Retinal pigment epithelial cell (primary cell): ENCODE data around the gene TMEM74B.

Source experiments
- DNase-seq: peaks from one replicate; pipeline ENCODE4 v3.0.0-alpha.2; 2010; ENCODE audit warnings: low read depth
- H3K4me3 ChIP-seq: 2 replicates; pipeline ENCODE4 v1.5.1; 2011; ENCODE audit warnings: mild to moderate bottlenecking, low read length, control low read depth, moderate library complexity
- TF ChIP-seq, protein P1 (sequence below): conservative IDR thresholded peaks from 2 replicates; pipeline ENCODE4 v1.5.1; 2011; ENCODE audit warnings: low read depth, low read length, control low read depth, inconsistent platforms

Gene TMEM74B

GRCh38 chr20:1190847-1191246, 6.1 kb upstream of the TMEM74B start:
- no peak overlapping the region for H3K4me3 ChIP-seq
- TF ChIP-seq, protein P1, sequence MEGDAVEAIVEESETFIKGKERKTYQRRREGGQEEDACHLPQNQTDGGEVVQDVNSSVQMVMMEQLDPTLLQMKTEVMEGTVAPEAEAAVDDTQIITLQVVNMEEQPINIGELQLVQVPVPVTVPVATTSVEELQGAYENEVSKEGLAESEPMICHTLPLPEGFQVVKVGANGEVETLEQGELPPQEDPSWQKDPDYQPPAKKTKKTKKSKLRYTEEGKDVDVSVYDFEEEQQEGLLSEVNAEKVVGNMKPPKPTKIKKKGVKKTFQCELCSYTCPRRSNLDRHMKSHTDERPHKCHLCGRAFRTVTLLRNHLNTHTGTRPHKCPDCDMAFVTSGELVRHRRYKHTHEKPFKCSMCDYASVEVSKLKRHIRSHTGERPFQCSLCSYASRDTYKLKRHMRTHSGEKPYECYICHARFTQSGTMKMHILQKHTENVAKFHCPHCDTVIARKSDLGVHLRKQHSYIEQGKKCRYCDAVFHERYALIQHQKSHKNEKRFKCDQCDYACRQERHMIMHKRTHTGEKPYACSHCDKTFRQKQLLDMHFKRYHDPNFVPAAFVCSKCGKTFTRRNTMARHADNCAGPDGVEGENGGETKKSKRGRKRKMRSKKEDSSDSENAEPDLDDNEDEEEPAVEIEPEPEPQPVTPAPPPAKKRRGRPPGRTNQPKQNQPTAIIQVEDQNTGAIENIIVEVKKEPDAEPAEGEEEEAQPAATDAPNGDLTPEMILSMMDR: no peak
- DNase-seq: no peak

DNA sequence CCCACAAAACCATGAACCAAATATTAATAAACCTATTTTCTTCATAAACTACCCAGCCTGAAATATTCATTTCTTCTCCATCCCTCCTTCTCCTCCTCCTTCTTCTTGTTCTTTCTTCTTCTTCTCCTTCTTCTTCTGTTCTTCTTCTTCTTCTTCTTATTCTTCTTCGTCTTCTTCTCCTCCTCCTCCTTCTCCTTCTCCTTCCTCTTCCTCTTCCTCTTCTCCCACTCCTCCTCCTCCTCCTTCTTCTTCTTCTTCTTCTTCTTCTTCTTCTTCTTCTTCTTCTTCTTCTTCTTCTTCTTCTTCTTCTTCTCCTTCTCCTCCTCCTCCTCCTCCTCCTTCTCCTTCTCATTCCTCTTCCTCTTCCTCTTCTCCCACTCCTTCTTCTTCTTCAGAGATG, 5.0 kb upstream of the TMEM74B start:
- TF ChIP-seq, protein P1: no peak
- no peak for DNase-seq
- no peak overlapping the region for H3K4me3 ChIP-seq

GRCh38 chr20:1188347-1188746, 3.6 kb upstream of the TMEM74B start:
- TF ChIP-seq, protein P1: no peak
- no peak for DNase-seq
- no peak overlapping the region for H3K4me3 ChIP-seq

DNA sequence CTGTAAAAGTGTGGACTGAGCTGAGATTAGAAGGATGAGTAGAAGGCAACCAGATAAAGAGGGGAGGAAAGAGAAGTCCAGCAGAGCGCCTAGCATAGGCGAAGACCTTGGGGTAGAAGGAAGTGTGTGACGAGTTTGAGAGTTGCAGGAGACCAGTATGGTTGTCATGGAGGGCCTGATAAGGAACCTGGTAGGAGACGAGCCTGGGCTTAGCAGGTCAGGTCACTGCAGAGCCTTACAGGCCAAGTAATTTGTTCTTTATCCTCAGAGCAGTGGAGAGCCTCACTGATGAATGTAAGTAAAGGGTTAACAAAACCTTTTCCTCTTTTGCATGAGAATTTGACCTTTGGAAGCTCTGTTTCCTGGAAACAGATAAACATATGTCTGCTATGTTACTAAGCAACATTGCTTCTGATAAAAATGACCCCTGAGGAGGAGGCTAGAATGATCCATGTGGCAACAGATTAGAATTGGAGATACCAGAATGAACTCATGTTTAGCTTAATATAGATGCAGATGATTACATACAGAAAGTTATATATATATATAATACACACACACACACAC, 2.9 kb upstream of the TMEM74B start:
- DNase-seq: no peak
- TF ChIP-seq, protein P1: no peak
- no peak overlapping the region for H3K4me3 ChIP-seq

DNA sequence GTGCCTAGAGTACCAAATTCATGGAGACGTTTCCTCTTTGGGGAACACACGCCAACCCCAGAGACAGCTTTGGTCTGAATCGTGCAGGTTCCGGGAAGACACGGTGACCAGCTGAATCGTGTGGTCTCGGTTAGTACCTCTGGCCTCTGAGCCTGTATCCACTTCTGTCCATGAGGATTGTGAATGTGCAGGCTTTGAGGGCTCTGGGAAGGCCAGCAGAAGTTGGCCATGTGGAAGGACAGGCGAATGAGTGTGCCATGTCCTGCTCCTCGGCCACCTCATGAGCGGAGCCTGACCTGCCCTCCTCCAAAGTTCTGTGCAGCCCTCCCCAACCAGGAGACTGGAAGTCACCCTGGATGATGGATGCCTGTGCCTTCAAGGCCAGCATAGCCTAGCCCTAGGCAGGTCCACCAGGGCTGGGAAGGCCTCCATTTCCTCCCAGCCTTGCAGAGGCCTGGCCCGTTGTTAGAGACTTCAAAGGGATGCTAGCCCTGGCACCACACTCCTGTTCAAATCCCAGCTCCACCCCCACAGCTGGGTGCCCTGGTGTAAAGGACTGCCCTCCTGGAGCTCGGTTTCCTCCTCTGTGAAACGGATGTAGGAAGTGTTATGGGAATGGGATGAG, 1.7 kb upstream of the TMEM74B start:
- H3K4me3 ChIP-seq: no peak overlapping the region
- DNase-seq: no peak
- TF ChIP-seq, protein P1: no peak

GRCh38 chr20:1185790-1186334, 1.1 kb upstream of the TMEM74B start:
- H3K4me3 ChIP-seq: peak overlapping the region; percentile 33
- TF ChIP-seq, protein P1: peak; percentile 76
- no peak for DNase-seq

GRCh38 chr20:1185316-1185741, 548 bp upstream of the TMEM74B start:
- no peak for DNase-seq
- TF ChIP-seq, protein P1: no peak
- peak overlapping the region; percentile 33 for H3K4me3 ChIP-seq
